GM12865 (cell line): ENCODE measurements around the gene OR2T4.

Experiments
- DNase-seq: peaks from one replicate; pipeline ENCODE4 v3.0.0; 2010; ENCODE audit warnings: low read depth
- H3K4me3 ChIP-seq: 2 replicates; pipeline ENCODE4 v1.5.1; 2011; ENCODE audit warnings: mild to moderate bottlenecking, low read depth, low read length, control low read depth
- CTCF ChIP-seq: IDR thresholded peaks from 2 replicates; pipeline ENCODE4 v1.5.1; 2011; ENCODE audit warnings: low read length, control low read depth, low read depth, inconsistent platforms; ENCODE audit not compliant: insufficient read depth; ENCODE audit errors: missing control alignments

Gene OR2T4

GRCh38 chr1:248393050-248393449 lies 31.6 kb downstream of the OR2T4 start:
- DNase-seq, result no peak
- H3K4me3 ChIP-seq, result no peak overlapping the region
- no peak for TF ChIP-seq CTCF

- TF ChIP-seq CTCF, result no peak
Measured at GRCh38 chr1:248402748-248403147, 41.3 kb downstream of the OR2T4 start, which contains the start of gene OR2T1. TSS of gene OR2T1 (plus strand) at chr1:248403048. CDS start at chr1:248406148, 3,100 bp downstream.

GRCh38 chr1:248404024-248404423 lies 42.6 kb downstream of the OR2T4 start:
- no peak overlapping the region for H3K4me3 ChIP-seq
- DNase-seq, result peak; percentile 33
- peak; percentile 15 for TF ChIP-seq CTCF

More at GRCh38 chr1:248402748-248403147, 41.3 kb downstream of the OR2T4 start, which contains the start of gene OR2T1:
- DNase-seq, result no peak
- no peak within 1 kb of the TSS for H3K4me3 ChIP-seq

- no peak for DNase-seq
- no peak overlapping the region for H3K4me3 ChIP-seq
- TF ChIP-seq CTCF, result no peak
Measured at GRCh38 chr1:248406721-248407692, 45.5 kb downstream of the OR2T4 start.
